T-helper 17 cell (primary cell): ENCODE measurements around the gene LRMDA. TPM values are rescaled to one million over a fixed set of nuclear protein-coding genes. Genes with fewer than 3 reads are reported as not detected.

Experiments used
- ATAC-seq: fragments of 150-1000 bp; cut with Tn5 transposase; 2 replicates; pipeline ENCODE4 v1.10.0; 2021; ENCODE audit warnings: mild to moderate bottlenecking, moderate library complexity
- DNase-seq, 3 donors: peaks; one replicate each; pipeline versions ENCODE4 v3.0.0 to v3.0.0-alpha.2; 2020 to 2021
- H3K9me3 ChIP-seq: one replicate; pipeline ENCODE4 v1.7.0; 2013; ENCODE audit warnings: low read length, mild to moderate bottlenecking; ENCODE audit not compliant: control insufficient read depth, poor library complexity, severe bottlenecking
- H3K27ac Mint-ChIP-seq: one replicate; pipeline ENCODE4 v1.8.0; 2022; ENCODE audit warnings: mild to moderate bottlenecking, moderate library complexity, mixed read lengths
- H3K27me3 Mint-ChIP-seq: one replicate; pipeline ENCODE4 v1.8.0; 2022; ENCODE audit warnings: mixed read lengths
- H3K36me3 Mint-ChIP-seq: one replicate; pipeline ENCODE4 v1.8.0; 2022; ENCODE audit warnings: low read depth, mixed read lengths
- H3K4me1 Mint-ChIP-seq: one replicate; pipeline ENCODE4 v1.8.0; 2022; ENCODE audit warnings: mild to moderate bottlenecking, mixed read lengths
- H3K4me3 Mint-ChIP-seq: one replicate; pipeline ENCODE4 v1.8.0; 2022; ENCODE audit warnings: mild to moderate bottlenecking, moderate library complexity, mixed read lengths
- total RNA-seq, 4 donors: library from RNA in 2 of 4; stranded (reverse) in 2 of 4; gene quantifications; one replicate each; pipeline ENCODE4 v1.2.3 and lab custom pipeline; 2022 to 2026

Gene LRMDA
- total RNA-seq, 2 donors from 2014 or later, result not detected

- Mint-ChIP-seq H3K27ac (no peak overlapping the region), H3K4me1 (peaks cover 2% of the 10 kb centered on the region)
Measured at GRCh38 chr10:75527542-75527941, 96.1 kb downstream of the LRMDA start.

GRCh38 chr10:75528392-75528791, 97.0 kb downstream of the LRMDA start:
- H3K4me1 Mint-ChIP-seq, result peaks cover 2% of the 10 kb centered on the region
- ATAC-seq (no peak), DNase-seq (no peak)
- H3K36me3 Mint-ChIP-seq, result no peaks in the 10 kb centered on the region
- H3K27me3 Mint-ChIP-seq, result peaks cover 23% of the 10 kb centered on the region
- H3K4me3 Mint-ChIP-seq, result no peak overlapping the region
- no peaks in the 10 kb centered on the region for H3K9me3 ChIP-seq
- no peak overlapping the region for H3K27ac Mint-ChIP-seq

More at GRCh38 chr10:75527542-75527941, 96.1 kb downstream of the LRMDA start:
- Mint-ChIP-seq H3K4me3 (no peak overlapping the region), H3K36me3 (no peaks in the 10 kb centered on the region), H3K27me3 (peaks cover 28% of the 10 kb centered on the region)
- DNase-seq (no peak), ATAC-seq (no peak)
- no peaks in the 10 kb centered on the region for H3K9me3 ChIP-seq

- no peaks in the 10 kb centered on the region for H3K9me3 ChIP-seq
- Mint-ChIP-seq H3K4me3 (no peak overlapping the region), H3K36me3 (no peaks in the 10 kb centered on the region), H3K4me1 (peaks cover 2% of the 10 kb centered on the region), H3K27ac (no peak overlapping the region), H3K27me3 (peaks cover 14% of the 10 kb centered on the region)
- ATAC-seq (no peak), DNase-seq (no peak)
Measured at GRCh38 chr10:75530299-75530698, 98.9 kb downstream of the LRMDA start.

GRCh38 chr10:75531571-75532031, 100.2 kb downstream of the LRMDA start:
- DNase-seq, result no peak
- no peak overlapping the region for H3K27ac Mint-ChIP-seq
- H3K9me3 ChIP-seq, result no peaks in the 10 kb centered on the region
- H3K36me3 Mint-ChIP-seq, result no peaks in the 10 kb centered on the region
- no peak for ATAC-seq
- peaks cover 10% of the 10 kb centered on the region for H3K27me3 Mint-ChIP-seq
- peaks cover 2% of the 10 kb centered on the region for H3K4me1 Mint-ChIP-seq
- H3K4me3 Mint-ChIP-seq, result no peak overlapping the region

- Mint-ChIP-seq H3K36me3 (no peaks in the 10 kb centered on the region), H3K27me3 (peaks cover 10% of the 10 kb centered on the region), H3K4me3 (no peak overlapping the region), H3K4me1 (peaks cover 2% of the 10 kb centered on the region), H3K27ac (no peak overlapping the region)
- ATAC-seq (no peak), DNase-seq (no peak)
- H3K9me3 ChIP-seq, result no peaks in the 10 kb centered on the region
Measured at GRCh38 chr10:75532253-75532924, 101.0 kb downstream of the LRMDA start.

- H3K9me3 ChIP-seq, result no peaks in the 10 kb centered on the region
- no peak overlapping the region for H3K27ac Mint-ChIP-seq
- no peaks in the 10 kb centered on the region for H3K4me1 Mint-ChIP-seq
- DNase-seq (no peak), ATAC-seq (no peak)
- no peaks in the 10 kb centered on the region for H3K36me3 Mint-ChIP-seq
- no peak overlapping the region for H3K4me3 Mint-ChIP-seq
- peaks cover 39% of the 10 kb centered on the region for H3K27me3 Mint-ChIP-seq
Measured at GRCh38 chr10:75538144-75538543, 106.7 kb downstream of the LRMDA start.

- Mint-ChIP-seq H3K4me1 (no peaks in the 10 kb centered on the region), H3K27me3 (peaks cover 37% of the 10 kb centered on the region), H3K36me3 (no peaks in the 10 kb centered on the region), H3K4me3 (no peak overlapping the region), H3K27ac (no peak overlapping the region)
- no peak for ATAC-seq
- H3K9me3 ChIP-seq, result no peaks in the 10 kb centered on the region
- DNase-seq, result no peak
Measured at GRCh38 chr10:75538765-75539164, 107.3 kb downstream of the LRMDA start.

- no peak for DNase-seq
- H3K9me3 ChIP-seq, result no peaks in the 10 kb centered on the region
- Mint-ChIP-seq H3K27ac (no peak overlapping the region), H3K4me1 (no peaks in the 10 kb centered on the region), H3K4me3 (no peak overlapping the region), H3K36me3 (no peaks in the 10 kb centered on the region), H3K27me3 (peaks cover 43% of the 10 kb centered on the region)
- no peak for ATAC-seq
Measured at GRCh38 chr10:75540357-75540966, 109.0 kb downstream of the LRMDA start.

- Mint-ChIP-seq H3K27ac (no peak overlapping the region), H3K4me1 (no peaks in the 10 kb centered on the region), H3K27me3 (peaks cover 48% of the 10 kb centered on the region), H3K36me3 (no peaks in the 10 kb centered on the region), H3K4me3 (no peak overlapping the region)
- no peak for ATAC-seq
- H3K9me3 ChIP-seq, result no peaks in the 10 kb centered on the region
- no peak for DNase-seq
Measured at GRCh38 chr10:75540981-75541380, 109.6 kb downstream of the LRMDA start.

GRCh38 chr10:75541411-75541810, 110.0 kb downstream of the LRMDA start:
- no peaks in the 10 kb centered on the region for H3K4me1 Mint-ChIP-seq
- ATAC-seq (no peak), DNase-seq (no peak)
- H3K9me3 ChIP-seq, result no peaks in the 10 kb centered on the region
- no peak overlapping the region for H3K4me3 Mint-ChIP-seq
- no peak overlapping the region for H3K27ac Mint-ChIP-seq
- H3K36me3 Mint-ChIP-seq, result no peaks in the 10 kb centered on the region
- H3K27me3 Mint-ChIP-seq, result peaks cover 50% of the 10 kb centered on the region

GRCh38 chr10:75542084-75542483, 110.7 kb downstream of the LRMDA start:
- H3K4me3 Mint-ChIP-seq, result no peak overlapping the region
- no peak for ATAC-seq

GRCh38 chr10:75542906-75543305, 111.5 kb downstream of the LRMDA start:
- Mint-ChIP-seq H3K27ac (no peak overlapping the region), H3K4me1 (no peaks in the 10 kb centered on the region), H3K27me3 (peaks cover 59% of the 10 kb centered on the region), H3K36me3 (no peaks in the 10 kb centered on the region), H3K4me3 (no peak overlapping the region)
- H3K9me3 ChIP-seq, result no peaks in the 10 kb centered on the region
- ATAC-seq (no peak), DNase-seq (no peak)

More at GRCh38 chr10:75542084-75542483, 110.7 kb downstream of the LRMDA start:
- no peak for DNase-seq
- Mint-ChIP-seq H3K4me1 (no peaks in the 10 kb centered on the region), H3K36me3 (no peaks in the 10 kb centered on the region), H3K27me3 (peaks cover 54% of the 10 kb centered on the region), H3K27ac (no peak overlapping the region)
- H3K9me3 ChIP-seq, result no peaks in the 10 kb centered on the region

GRCh38 chr10:75544386-75544785, 113.0 kb downstream of the LRMDA start:
- peaks cover 49% of the 10 kb centered on the region for H3K27me3 Mint-ChIP-seq
- no peaks in the 10 kb centered on the region for H3K9me3 ChIP-seq
- no peaks in the 10 kb centered on the region for H3K4me1 Mint-ChIP-seq
- no peak for ATAC-seq
- no peaks in the 10 kb centered on the region for H3K36me3 Mint-ChIP-seq
- H3K27ac Mint-ChIP-seq, result no peak overlapping the region
- H3K4me3 Mint-ChIP-seq, result no peak overlapping the region
- no peak for DNase-seq
